Pulmonary artery endothelial cell (primary cell): ENCODE measurements around the gene TMEM184B. TPM values are rescaled to one million over a fixed set of nuclear protein-coding genes. Genes with fewer than 3 reads are reported as not detected.
"Not testable (repeated sequence)": the region's sequence is repeated elsewhere in the genome, so short reads cannot be mapped to it uniquely, and the experiment has no call there.

Experiments used
- DNase-seq: peaks from one replicate; pipeline ENCODE4 v3.0.0-alpha.2; 2011; ENCODE audit warnings: low read depth, low spot score
- total RNA-seq: library from RNA; depleted of rRNA; stranded (reverse); fragments of >200 nt; gene quantifications from 2 replicates; pipeline ENCODE4 v1.2.3, GENCODE V29; 2014

The TMEM184B gene
- total RNA-seq, 1 donor from 2014 or later, result 28.5 TPM

DNA sequence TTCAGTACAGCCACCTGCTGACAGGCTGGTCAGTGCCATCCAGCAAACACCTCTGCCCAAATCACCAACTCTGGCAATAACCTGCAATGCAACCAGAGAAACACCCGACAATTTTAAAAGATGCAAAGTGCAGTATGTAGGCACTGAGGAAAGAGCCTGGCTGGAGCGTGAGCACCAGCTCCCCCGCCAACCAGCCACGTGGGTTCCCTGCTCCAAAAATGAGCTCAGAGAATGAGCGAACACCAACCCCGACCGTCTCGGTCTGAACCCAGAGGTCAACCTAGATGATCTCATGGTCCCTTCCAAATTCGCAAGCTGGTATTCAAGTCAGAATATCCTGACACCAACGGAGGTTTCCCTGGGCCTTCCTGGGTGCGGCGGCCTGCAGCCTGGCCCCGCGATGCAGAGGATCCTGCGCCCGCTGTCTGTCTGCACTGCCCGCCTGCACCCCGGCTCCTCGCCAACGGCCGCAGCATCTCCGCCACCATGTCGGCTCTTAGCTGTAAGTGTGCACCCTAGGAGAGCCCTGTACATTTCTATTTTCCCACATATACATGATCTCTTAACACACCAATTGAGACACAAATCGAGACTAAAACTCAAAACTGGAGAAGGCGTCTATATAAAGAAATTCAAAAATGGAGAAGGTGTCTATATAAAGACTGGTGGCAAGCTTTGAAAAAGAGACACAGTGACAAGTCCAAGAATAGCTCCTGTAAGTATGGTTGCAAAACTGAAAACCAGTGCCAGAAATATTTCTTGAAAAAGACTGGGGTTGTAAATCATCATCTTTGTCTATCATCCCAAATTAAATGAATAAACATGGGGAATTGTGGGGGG lies 22.8 kb downstream of the TMEM184B start:
- DNase-seq, result no peak

DNA sequence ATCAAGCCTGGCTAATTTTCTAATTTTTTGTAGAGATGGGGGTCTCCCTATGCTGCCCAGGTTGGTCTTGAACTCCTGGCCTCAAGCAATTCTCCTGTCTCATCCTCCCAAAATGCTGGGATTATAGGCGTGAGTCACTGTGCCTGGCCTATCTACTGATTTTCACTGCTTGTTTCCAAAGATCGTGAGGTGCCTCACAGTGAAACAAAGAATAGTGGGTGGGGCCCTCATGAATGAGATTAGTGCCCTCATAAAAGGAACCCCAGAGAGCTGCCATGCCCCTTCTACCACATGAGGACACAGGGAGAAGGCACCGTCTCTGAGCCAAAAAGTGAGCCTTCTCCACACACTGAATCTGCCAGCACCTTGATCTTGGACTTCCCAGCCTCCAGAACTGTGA lies 23.5 kb downstream of the TMEM184B start:
- DNase-seq, result no peak

GRCh38 chr22:38248280-38248679 lies 24.5 kb downstream of the TMEM184B start:
- no peak for DNase-seq

GRCh38 chr22:38247713-38248112 lies 25.1 kb downstream of the TMEM184B start:
- no peak for DNase-seq

GRCh38 chr22:38246692-38247091 lies 26.1 kb downstream of the TMEM184B start:
- DNase-seq, result no peak

GRCh38 chr22:38246046-38246658 lies 26.7 kb downstream of the TMEM184B start:
- DNase-seq, result no peak

GRCh38 chr22:38244106-38244505 lies 28.7 kb downstream of the TMEM184B start:
- no peak for DNase-seq

- DNase-seq, result no peak
These were observed 29.6 kb downstream of the TMEM184B start for GRCh38 chr22:38243007-38243765.

DNA sequence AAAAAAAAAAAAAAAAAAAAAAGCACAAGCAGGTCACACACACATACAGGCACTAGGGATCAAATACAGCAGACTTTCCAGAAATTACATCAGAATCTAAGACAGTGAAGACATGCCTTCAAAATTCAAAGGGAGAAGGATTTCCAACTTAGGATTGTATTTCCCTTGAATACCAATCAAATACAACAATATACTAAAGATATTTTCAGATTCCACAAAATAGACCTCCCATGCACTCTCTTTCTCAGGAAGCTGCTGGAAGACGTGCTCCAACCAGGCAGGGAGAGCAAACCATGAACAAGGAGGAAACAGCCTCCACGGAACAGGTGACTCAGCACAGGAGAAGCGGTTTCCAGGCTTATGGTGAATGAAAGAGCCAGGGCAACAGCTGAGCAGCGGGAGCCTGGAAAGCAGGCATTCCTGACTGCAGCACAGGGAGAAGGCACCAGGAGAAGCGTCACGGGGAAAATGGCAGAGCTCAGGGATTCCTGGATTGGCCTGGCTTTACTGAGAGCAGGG lies 32.0 kb downstream of the TMEM184B start:
- peak; percentile 83 for DNase-seq

DNA sequence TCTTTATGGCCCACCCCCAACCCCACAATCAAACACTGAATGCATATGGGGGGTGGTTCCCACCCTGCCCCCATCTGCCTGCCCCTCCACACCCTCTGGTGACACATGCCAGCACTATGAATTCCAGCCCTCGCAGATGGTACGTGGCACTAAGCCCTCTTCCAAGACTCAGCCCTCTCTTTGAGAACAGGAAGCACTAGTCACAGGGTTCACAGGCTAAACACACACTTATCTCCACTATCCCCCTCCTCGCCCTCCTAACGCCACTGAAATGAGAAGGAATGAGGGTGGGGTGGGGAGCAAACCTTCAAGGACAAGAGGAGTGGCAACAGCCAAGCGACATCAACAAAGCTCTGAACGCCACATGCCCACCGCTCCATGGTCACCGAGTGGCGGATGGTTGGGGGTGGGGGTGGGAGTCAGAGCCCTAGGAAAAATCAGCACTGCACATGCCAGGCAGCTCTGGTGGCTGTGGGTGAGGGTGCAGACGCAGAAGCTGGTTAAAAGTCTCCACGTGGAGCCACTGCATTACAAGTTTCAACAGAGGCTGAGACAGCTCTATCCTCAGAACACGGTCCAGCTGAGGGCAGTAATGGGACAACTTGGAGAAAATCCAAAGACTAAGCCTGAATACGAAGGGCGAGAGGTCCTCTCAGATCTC lies 33.6 kb downstream of the TMEM184B start:
- no peak for DNase-seq

GRCh38 chr22:38238519-38239071 lies 34.2 kb downstream of the TMEM184B start:
- DNase-seq, result no peak

DNA sequence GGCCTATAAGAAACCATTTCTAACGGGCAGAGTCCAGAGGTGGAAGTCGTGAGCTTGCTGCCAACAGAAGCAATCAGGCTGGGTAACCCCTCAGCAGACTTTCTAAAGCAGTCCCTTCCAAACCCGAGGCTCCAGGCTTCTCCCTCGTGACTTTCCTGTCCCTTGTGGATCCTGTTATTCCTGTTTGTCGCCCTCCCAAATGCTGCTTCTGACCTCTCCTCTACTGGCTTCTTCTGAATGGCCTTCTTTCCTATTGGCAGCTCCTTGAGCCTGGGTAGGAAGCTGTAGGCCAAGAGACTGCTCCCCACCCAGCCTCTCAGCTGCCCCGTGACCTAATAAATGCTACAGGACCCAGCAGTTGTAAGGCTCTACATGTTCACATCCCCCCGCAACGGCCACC lies 36.0 kb downstream of the TMEM184B start:
- no peak for DNase-seq

DNA sequence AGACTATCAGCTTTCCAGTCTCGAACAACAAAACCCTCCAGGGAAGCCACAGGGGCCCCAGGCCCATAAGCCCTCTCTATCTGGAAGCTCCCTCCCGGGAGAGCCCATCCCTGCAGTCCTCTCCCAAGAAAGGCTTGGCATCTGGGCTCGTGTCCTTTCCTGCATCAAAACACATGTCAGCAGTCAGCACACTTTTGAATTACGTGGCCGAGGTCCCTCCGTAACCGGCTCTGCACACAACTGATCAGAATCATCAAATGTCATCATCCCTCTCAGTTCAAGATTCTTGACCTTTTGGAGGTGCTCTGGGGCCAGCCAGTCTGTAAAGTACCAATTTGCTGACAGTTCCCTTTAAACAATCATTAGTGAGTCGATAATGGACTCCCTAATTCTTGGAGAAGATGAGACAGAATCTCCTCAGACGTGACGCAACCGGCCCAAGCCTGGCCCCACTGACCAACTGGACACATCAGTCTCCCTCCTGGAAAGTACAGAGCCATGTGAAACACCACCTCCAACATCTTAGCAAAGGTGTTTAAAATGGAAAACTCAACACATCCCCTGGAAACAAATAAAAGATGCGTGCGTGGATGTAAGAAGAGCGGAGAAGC lies 37.5 kb downstream of the TMEM184B start:
- no peak for DNase-seq

DNA sequence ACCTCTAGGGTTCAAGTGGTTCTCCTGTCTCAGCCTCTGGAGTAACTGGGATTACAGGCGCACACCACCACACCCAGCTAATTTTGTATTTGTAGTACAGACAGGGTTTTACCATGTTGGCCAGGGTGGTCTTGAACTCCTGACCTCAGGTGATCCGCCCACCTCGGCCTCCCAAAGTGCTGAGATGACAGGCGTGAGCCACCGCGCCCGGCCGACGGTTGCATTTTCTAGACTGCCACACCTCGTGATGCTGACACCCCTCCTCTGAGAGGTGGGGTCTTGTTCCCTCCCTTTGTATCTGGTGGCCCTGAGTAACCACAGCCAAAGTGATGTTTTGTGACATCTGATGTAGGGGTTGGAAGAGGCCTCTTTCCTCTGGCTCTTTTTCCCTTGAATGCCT lies 39.0 kb downstream of the TMEM184B start:
- DNase-seq, result not testable (repeated sequence)

- DNase-seq, result no peak
These were observed 39.4 kb downstream of the TMEM184B start for GRCh38 chr22:38233427-38233826.

DNA sequence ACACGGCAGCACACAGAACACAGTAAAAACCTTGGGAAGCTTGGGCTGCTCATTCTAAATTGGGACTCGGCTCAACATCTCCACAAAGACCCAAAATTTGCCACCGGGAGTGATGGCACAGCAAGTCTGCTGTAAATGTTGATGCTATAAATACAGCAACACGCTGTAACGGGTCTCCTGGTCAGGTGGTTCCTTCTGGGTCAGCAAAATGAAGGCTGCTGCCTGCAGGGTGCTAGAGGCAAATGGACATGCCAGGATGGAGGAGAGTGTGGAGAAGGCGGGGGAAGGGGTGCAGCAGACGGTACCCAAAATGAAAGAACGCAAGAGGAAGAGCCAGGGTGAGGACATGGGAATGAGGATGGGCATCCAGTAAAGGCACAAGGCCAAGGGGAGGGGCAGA lies 40.6 kb downstream of the TMEM184B start:
- DNase-seq, result no peak

GRCh38 chr22:38230916-38231315 lies 41.9 kb downstream of the TMEM184B start:
- no peak for DNase-seq

DNA sequence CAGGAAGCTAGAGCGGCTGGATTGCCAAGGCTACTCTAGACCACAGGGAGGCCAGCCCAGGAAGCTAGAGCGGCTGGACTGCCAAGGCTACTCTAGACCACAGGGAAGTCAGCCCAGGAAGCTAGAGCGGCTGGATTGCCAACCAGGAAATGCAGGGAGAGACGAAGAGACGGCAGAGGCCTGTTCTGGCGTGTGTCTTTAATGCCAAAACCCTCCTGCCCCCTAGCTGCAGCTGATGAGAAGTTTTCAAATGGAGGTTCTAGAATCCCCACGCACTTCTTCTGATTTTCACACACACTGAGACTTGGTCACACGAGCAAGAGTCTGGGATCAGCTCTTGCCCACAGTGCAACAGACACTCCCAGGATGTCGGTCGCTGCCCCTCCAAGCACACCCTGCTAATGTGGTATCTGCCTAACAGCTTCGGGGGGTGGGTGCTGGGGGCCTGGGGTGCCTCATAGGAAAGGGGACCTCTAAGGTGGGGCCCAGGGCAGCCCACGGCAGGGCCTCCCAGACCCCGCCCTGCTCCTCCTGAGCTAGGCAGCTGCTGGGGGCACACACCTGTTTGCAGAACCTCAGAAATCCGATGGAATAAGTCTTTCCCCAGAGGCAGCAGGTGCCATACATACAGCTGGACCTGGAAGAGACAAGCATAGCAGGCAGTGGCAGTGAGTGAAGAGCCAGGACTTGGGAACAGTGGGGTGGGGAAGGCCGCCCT lies 42.5 kb downstream of the TMEM184B start:
- peak; percentile 68 for DNase-seq

DNA sequence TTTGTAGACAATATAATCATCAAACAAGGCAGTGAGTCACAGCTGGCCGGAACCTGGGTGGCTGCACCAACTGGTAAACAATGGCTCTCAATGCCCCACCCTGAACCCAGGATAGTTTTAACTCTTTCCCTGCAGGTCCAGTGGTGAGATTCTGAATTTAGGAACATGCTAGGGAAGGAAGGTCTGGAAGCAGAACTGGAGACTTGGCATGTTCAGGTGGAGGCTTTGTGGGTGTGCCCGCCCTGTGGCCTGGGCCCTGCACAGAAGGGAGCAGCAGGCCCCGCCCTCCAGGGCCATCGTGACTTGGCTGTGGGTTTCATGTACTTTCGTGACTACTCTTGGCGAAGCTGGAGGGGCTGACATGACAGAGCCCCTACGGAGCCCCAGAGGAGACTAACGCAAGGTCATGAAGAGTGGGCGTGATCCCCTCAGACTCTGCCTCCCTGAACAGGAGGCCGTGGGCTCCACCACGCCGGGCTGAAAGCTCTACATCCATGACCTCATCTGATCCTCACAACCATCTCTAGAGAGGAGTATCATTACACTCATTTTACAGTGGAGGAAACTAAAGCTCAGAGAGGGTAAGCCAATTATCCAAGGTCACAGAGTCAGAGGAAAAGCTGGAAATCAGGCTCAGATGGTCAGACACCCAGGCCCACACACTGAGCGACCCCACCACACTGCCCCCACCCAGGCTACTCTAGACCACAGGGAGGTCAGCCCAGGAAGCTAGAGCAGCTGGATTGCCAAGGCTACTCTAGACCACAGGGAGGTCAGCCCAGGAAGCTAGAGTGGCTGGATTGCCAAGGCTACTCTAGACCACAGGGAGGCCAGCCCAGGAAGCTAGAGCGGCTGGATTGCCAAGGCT lies 43.7 kb downstream of the TMEM184B start:
- DNase-seq, result peak; percentile 56
